Measurements from ENCODE around the gene QARS1. TPM values are rescaled to one million over a fixed set of nuclear protein-coding genes. Genes with fewer than 3 reads are reported as not detected.
A peak's percentile ranks its signal among the peaks of the same experiment; 100 is the strongest.

QARS1 gene
- polyA plus RNA-seq, 6 donors from 2014 or later = 35.6 to 111 (median 98.3) TPM

- DNase-seq (no peak), ATAC-seq (ENCODE audit: low read depth in 2 of 2) (no peak)
- peak overlapping the region in 2 of 6 donors; percentile 51 to 60 for H3K27ac Mint-ChIP-seq
- no peaks in the 10 kb centered on the region for H3K27me3 Mint-ChIP-seq
- H3K4me1 Mint-ChIP-seq = peaks cover 0 to 11% (median 6%) of the 10 kb centered on the region in 3 donors
- H3K4me3 Mint-ChIP-seq = no peak overlapping the region
- no peaks in the 10 kb centered on the region for H3K9me3 Mint-ChIP-seq
- H3K36me3 Mint-ChIP-seq = peaks cover 0 to 5% of the 10 kb centered on the region in 2 donors
These were observed 46.5 kb downstream of the QARS1 start for GRCh38 chr3:49058011-49058410.

- DNase-seq (no peak), ATAC-seq (ENCODE audit: low read depth in 2 of 2) (no peak)
- H3K9me3 Mint-ChIP-seq = no peaks in the 10 kb centered on the region
- peaks cover 0 to 7% of the 10 kb centered on the region in 2 donors for H3K36me3 Mint-ChIP-seq
- peak overlapping the region in 1 of 6 donors; percentile 51 for H3K27ac Mint-ChIP-seq
- H3K4me3 Mint-ChIP-seq = no peak overlapping the region
- no peaks in the 10 kb centered on the region for H3K27me3 Mint-ChIP-seq
- H3K4me1 Mint-ChIP-seq = peaks cover under 1 to 14% (median 6%) of the 10 kb centered on the region in 3 donors
These were observed 47.3 kb downstream of the QARS1 start for GRCh38 chr3:49057268-49057667.

GRCh38 chr3:49054344-49054862 is 50.2 kb downstream of the QARS1 start:
- Mint-ChIP-seq H3K4me3 (no peak overlapping the region), H3K9me3 (no peaks in the 10 kb centered on the region), H3K27ac (peak overlapping the region in 1 of 6 donors; percentile 83), H3K27me3 (no peaks in the 10 kb centered on the region), H3K36me3 (peaks cover 5 to 22% of the 10 kb centered on the region in 2 donors), H3K4me1 (peaks cover 17 to 30% (median 19%) of the 10 kb centered on the region in 3 donors)
- ATAC-seq (ENCODE audit: low read depth in 2 of 2) = no peak
- DNase-seq = no peak

- H3K36me3 Mint-ChIP-seq = peaks cover 5 to 22% of the 10 kb centered on the region in 2 donors
- DNase-seq (no peak), ATAC-seq (ENCODE audit: low read depth in 2 of 2) (no peak)
- H3K27me3 Mint-ChIP-seq = no peaks in the 10 kb centered on the region
- H3K9me3 Mint-ChIP-seq = no peaks in the 10 kb centered on the region
- peak overlapping the region in 1 of 6 donors; percentile 83 for H3K27ac Mint-ChIP-seq
- H3K4me3 Mint-ChIP-seq = no peak overlapping the region
- H3K4me1 Mint-ChIP-seq = peaks cover 17 to 30% (median 19%) of the 10 kb centered on the region in 3 donors
These were observed 51.0 kb downstream of the QARS1 start for GRCh38 chr3:49053543-49053942.

Other genes with a start within 250 kb of the QARS1 start
- 10 to 100 TPM in 4 of 6 donors, 1 to 10 TPM in 2; 7.0 to 37.1 (median 11.6) TPM for gene SLC25A20, start 205.9 kb downstream of the QARS1 start, polyA plus RNA-seq (ENCODE audit: low read depth in 6 of 6)
- gene ARIH2, start 185.9 kb downstream of the QARS1 start, polyA plus RNA-seq (ENCODE audit: low read depth in 6 of 6) = 100 to 1,000 TPM; 109 to 192 (median 122) TPM
- gene P4HTM, start 114.5 kb downstream of the QARS1 start, polyA plus RNA-seq (ENCODE audit: low read depth in 6 of 6) = 10 to 100 TPM in 5 of 6 donors, 1 to 10 TPM in 1; 2.6 to 17.8 (median 15.1) TPM
- 100 to 1,000 TPM in 4 of 6 donors, 10 to 100 TPM in 2; 94.3 to 112 (median 106) TPM for gene WDR6, start 97.4 kb downstream of the QARS1 start, polyA plus RNA-seq (ENCODE audit: low read depth in 6 of 6)
- 10 to 100 TPM; 25.4 to 40.6 (median 27.5) TPM for gene DALRD3, start 86.2 kb downstream of the QARS1 start, polyA plus RNA-seq (ENCODE audit: low read depth in 6 of 6)
- 100 to 1,000 TPM; 124 to 177 (median 143) TPM for gene NDUFAF3, start 82.6 kb downstream of the QARS1 start, polyA plus RNA-seq (ENCODE audit: low read depth in 6 of 6)
- 100 to 1,000 TPM in 3 of 6 donors, 10 to 100 TPM in 3; 78.6 to 117 (median 97.6) TPM for gene IMPDH2, start 75.4 kb downstream of the QARS1 start, polyA plus RNA-seq (ENCODE audit: low read depth in 6 of 6)
- gene QRICH1, start 10.7 kb downstream of the QARS1 start, polyA plus RNA-seq (ENCODE audit: low read depth in 6 of 6) = 10 to 100 TPM; 15.3 to 34.5 (median 26.1) TPM
- gene USP19, start 16.1 kb upstream of the QARS1 start, polyA plus RNA-seq (ENCODE audit: low read depth in 6 of 6) = 10 to 100 TPM; 19.6 to 36.0 (median 23.6) TPM
- gene LAMB2, start 28.3 kb upstream of the QARS1 start, polyA plus RNA-seq (ENCODE audit: low read depth in 6 of 6) = not detected
- gene CCDC71, start 61.6 kb upstream of the QARS1 start, polyA plus RNA-seq (ENCODE audit: low read depth in 6 of 6) = 1 to 10 TPM in 5 of 6 donors, under 1 TPM in 1; 0.14 to 1.8 (median 1.3) TPM
- gene KLHDC8B, start 66.8 kb upstream of the QARS1 start, polyA plus RNA-seq (ENCODE audit: low read depth in 6 of 6) = under 1 TPM in 3 of 6 donors, not detected in 3; 0.48 to 0.56 (median 0.49) TPM
- gene C3orf62, start 172.5 kb upstream of the QARS1 start, polyA plus RNA-seq (ENCODE audit: low read depth in 6 of 6) = 1 to 10 TPM in 3 of 6 donors, under 1 TPM in 3; 0.44 to 1.4 (median 0.91) TPM
- 10 to 100 TPM; 52.5 to 81.7 (median 60.9) TPM for gene USP4, start 235.3 kb upstream of the QARS1 start, polyA plus RNA-seq (ENCODE audit: low read depth in 6 of 6)

Data from naive B cell (primary cell).